ENCODE measurements around the gene SNPH.

- TF ChIP-seq EZH2phosphoT487 (IDR thresholded peaks at IDR 0.05) (no peak), CTCF (IDR thresholded peaks at IDR 0.05) (no peak)
Observed at GRCh38 chr20:1357921-1358671, 92.0 kb downstream of the SNPH start.

Data from neural progenitor cell (in vitro differentiated cells).